Measurements from ENCODE around the gene SBK2. TPM values are rescaled to one million over a fixed set of nuclear protein-coding genes. Genes with fewer than 3 reads are reported as not detected.

The SBK2 gene
- polyA plus RNA-seq, 1 donor from 2014 or later, result not detected

DNA sequence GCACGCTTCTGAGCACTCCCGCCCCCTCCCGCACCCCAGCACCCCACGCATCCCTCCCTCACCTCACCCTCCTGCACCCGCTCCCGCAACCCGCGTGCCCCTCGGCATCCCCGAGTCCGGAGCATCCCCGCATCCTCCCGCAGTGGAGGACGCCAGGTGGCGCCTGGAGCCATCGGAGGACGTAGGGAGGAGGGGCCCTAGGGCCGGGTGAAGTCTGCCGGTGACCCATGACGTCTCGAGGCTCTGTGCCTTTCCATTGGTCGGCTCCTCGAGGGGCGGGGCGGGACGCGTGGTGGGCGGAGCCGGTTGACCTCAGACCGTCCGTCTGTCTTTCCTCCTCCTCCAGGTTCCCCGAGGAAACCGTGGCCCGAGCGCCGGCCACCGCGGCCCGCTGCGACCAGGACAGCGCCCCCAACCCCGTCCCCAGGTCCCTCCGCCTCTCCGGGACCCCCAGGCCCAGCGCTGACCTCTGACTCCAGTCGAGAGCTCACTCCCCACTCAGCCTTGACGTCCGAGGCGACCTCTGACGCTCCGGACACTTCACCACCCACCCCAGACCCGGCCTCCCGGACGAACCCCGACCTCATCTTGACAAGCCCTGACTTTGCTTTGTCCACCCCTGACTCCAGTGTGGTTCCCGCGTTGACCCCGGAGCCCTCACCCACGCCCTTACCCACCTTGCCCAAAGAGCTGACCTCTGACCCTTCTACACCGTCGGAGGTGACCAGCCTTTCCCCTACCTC, 19.9 kb downstream of the SBK2 start:
- Histone ChIP-seq H4K20me1 (ENCODE audit: insufficient read depth) (no peaks in the 10 kb centered on the region), H3K9ac (ENCODE audit: low read length) (peak overlapping the region; percentile 60), H3K9me2 (ENCODE audit: insufficient read depth, low read length) (no peaks in the 10 kb centered on the region), H3K27me3 (ENCODE audit: insufficient read depth, low read depth, low read length) (no peaks in the 10 kb centered on the region), H3K9me3 (ENCODE audit: low read length) (no peaks in the 10 kb centered on the region), H3F3A (ENCODE audit: insufficient read depth, low read length, poor library complexity, severe bottlenecking) (no peaks in the 10 kb centered on the region), H2AFZ (ENCODE audit: low read depth, low read length) (peak overlapping the region; percentile 45), H3K4me3 (ENCODE audit: low read length) (peak overlapping the region; percentile 63), H3K4me2 (ENCODE audit: low read length) (no peak overlapping the region), H3K27ac (ENCODE audit: low read length) (peak overlapping the region; percentile 74), H3K36me3 (ENCODE audit: insufficient read depth, low read length) (no peaks in the 10 kb centered on the region), H3K79me2 (replicated peaks; ENCODE audit: insufficient read depth, low read length) (no peaks in the 10 kb centered on the region)
- TF ChIP-seq SMC3 (conservative IDR thresholded peaks at IDR 0.05; ENCODE audit: poor library complexity), result peak; percentile 98
- no peak for TF ChIP-seq TAF1 (IDR thresholded peaks at IDR 0.05; ENCODE audit: low read depth)
- peak; percentile 45 for TF ChIP-seq MXI1 (conservative IDR thresholded peaks at IDR 0.05; ENCODE audit: poor library complexity, severe bottlenecking)
- TF ChIP-seq, protein P1, sequence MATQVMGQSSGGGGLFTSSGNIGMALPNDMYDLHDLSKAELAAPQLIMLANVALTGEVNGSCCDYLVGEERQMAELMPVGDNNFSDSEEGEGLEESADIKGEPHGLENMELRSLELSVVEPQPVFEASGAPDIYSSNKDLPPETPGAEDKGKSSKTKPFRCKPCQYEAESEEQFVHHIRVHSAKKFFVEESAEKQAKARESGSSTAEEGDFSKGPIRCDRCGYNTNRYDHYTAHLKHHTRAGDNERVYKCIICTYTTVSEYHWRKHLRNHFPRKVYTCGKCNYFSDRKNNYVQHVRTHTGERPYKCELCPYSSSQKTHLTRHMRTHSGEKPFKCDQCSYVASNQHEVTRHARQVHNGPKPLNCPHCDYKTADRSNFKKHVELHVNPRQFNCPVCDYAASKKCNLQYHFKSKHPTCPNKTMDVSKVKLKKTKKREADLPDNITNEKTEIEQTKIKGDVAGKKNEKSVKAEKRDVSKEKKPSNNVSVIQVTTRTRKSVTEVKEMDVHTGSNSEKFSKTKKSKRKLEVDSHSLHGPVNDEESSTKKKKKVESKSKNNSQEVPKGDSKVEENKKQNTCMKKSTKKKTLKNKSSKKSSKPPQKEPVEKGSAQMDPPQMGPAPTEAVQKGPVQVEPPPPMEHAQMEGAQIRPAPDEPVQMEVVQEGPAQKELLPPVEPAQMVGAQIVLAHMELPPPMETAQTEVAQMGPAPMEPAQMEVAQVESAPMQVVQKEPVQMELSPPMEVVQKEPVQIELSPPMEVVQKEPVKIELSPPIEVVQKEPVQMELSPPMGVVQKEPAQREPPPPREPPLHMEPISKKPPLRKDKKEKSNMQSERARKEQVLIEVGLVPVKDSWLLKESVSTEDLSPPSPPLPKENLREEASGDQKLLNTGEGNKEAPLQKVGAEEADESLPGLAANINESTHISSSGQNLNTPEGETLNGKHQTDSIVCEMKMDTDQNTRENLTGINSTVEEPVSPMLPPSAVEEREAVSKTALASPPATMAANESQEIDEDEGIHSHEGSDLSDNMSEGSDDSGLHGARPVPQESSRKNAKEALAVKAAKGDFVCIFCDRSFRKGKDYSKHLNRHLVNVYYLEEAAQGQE (IDR thresholded peaks at IDR 0.05; ENCODE audit: borderline replicate concordance), result no peak
- peak; percentile 27 for TF ChIP-seq EP300 (conservative IDR thresholded peaks at IDR 0.05; ENCODE audit: poor library complexity, severe bottlenecking)
- peak; percentile 90 for TF ChIP-seq RAD21 (conservative IDR thresholded peaks at IDR 0.05)
- TF ChIP-seq CTCF (IDR thresholded peaks at IDR 0.05; ENCODE audit: poor library complexity, severe bottlenecking), result peak; percentile 92
- TF ChIP-seq EZH2 (IDR thresholded peaks at IDR 0.05; ENCODE audit: borderline replicate concordance, insufficient read depth, low read length, poor library complexity, severe bottlenecking), result no peak

- no peaks in the 10 kb centered on the region for H3K9me3 ChIP-seq (ENCODE audit: low read length)
- H2AFZ ChIP-seq (ENCODE audit: low read depth, low read length), result no peak overlapping the region
Observed at GRCh38 chr19:55508120-55508519, 28.8 kb downstream of the SBK2 start.

More at GRCh38 chr19:55508120-55508519, 28.8 kb downstream of the SBK2 start:
- Histone ChIP-seq H3K9ac (ENCODE audit: low read length) (no peak overlapping the region), H3F3A (ENCODE audit: insufficient read depth, low read length, poor library complexity, severe bottlenecking) (no peaks in the 10 kb centered on the region), H3K27ac (ENCODE audit: low read length) (no peak overlapping the region), H3K36me3 (ENCODE audit: insufficient read depth, low read length) (no peaks in the 10 kb centered on the region), H3K9me2 (ENCODE audit: insufficient read depth, low read length) (no peaks in the 10 kb centered on the region), H3K27me3 (ENCODE audit: insufficient read depth, low read depth, low read length) (no peaks in the 10 kb centered on the region), H3K4me3 (ENCODE audit: low read length) (no peak overlapping the region), H3K4me2 (ENCODE audit: low read length) (no peak overlapping the region), H4K20me1 (ENCODE audit: insufficient read depth) (no peaks in the 10 kb centered on the region), H3K79me2 (replicated peaks; ENCODE audit: insufficient read depth, low read length) (no peaks in the 10 kb centered on the region)
- no peak for TF ChIP-seq EP300 (conservative IDR thresholded peaks at IDR 0.05; ENCODE audit: poor library complexity, severe bottlenecking)
- TF ChIP-seq, protein P1 (IDR thresholded peaks at IDR 0.05; ENCODE audit: borderline replicate concordance), result no peak
- TF ChIP-seq POLR2AphosphoS5 (IDR thresholded peaks at IDR 0.05), result no peak
